ENCODE data around the gene FBXO31.
A peak's percentile ranks its signal among the peaks of the same experiment; 100 is the strongest.

FBXO31 gene

GRCh38 chr16:87420026-87421002 is 36.7 kb upstream of the FBXO31 start:
- DNase-seq, result no peak
- H3K4me3 ChIP-seq (ENCODE audit: low read length), result no peak overlapping the region
- no peaks in the 10 kb centered on the region for H3K36me3 ChIP-seq (replicated peaks; ENCODE audit: insufficient read depth, low read length)
- no peaks in the 10 kb centered on the region for H3K9me2 ChIP-seq (replicated peaks; ENCODE audit: insufficient read depth, low read length)
- H3K9ac ChIP-seq (ENCODE audit: low read length), result no peak overlapping the region
- no peak overlapping the region for H3K4me2 ChIP-seq (ENCODE audit: low read depth, low read length)
- no peaks in the 10 kb centered on the region for H3K79me2 ChIP-seq (ENCODE audit: low read length)
- H3K4me1 ChIP-seq (ENCODE audit: low read length), result no peaks in the 10 kb centered on the region
- H4K20me1 ChIP-seq (ENCODE audit: insufficient read depth, low read length), result no peaks in the 10 kb centered on the region
- H3K27ac ChIP-seq (ENCODE audit: low read length), result no peak overlapping the region
- TF ChIP-seq CTCF (IDR thresholded peaks at IDR 0.05; ENCODE audit: low read length) (peak; percentile 27), EZH2 (optimal IDR thresholded peaks at IDR 0.05; ENCODE audit: low read depth, low read length) (no peak), EZH2phosphoT487 (IDR thresholded peaks at IDR 0.05; ENCODE audit: low read length) (no peak)
- H3F3A ChIP-seq (ENCODE audit: insufficient read depth, low read length), result no peaks in the 10 kb centered on the region
- no peaks in the 10 kb centered on the region for H3K9me3 ChIP-seq (replicated peaks; ENCODE audit: insufficient read depth, low read length)
- H2AFZ ChIP-seq (ENCODE audit: low read length), result no peak overlapping the region
- H3K27me3 ChIP-seq (replicated peaks; ENCODE audit: insufficient read depth, low read length), result no peaks in the 10 kb centered on the region

DNA sequence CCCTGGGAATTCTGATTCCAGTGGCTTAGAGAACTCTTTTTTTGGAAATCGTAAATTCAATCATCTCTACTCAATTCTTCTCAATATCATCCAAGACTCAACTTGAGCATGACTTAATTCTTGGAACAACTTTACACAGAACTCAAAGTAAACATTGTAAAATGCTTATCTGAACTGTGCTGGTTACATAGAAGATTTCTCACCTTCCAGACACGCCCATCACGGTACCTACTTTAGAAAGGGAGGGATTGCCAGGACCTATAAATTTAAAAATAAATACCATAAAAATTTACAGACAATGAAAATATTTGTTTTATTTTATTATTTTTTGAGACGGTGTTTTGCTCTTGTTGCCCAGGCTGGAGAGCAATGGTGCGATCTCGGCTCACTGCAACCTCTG is 35.1 kb upstream of the FBXO31 start:
- no peak overlapping the region for H3K4me2 ChIP-seq (ENCODE audit: low read depth, low read length)
- H3K27me3 ChIP-seq (replicated peaks; ENCODE audit: insufficient read depth, low read length), result no peaks in the 10 kb centered on the region
- H3K9me3 ChIP-seq (replicated peaks; ENCODE audit: insufficient read depth, low read length), result no peaks in the 10 kb centered on the region
- no peak for DNase-seq
- no peak overlapping the region for H2AFZ ChIP-seq (ENCODE audit: low read length)
- H3K4me3 ChIP-seq (ENCODE audit: low read length), result no peak overlapping the region
- no peaks in the 10 kb centered on the region for H3K79me2 ChIP-seq (ENCODE audit: low read length)
- no peak for TF ChIP-seq CTCF (IDR thresholded peaks at IDR 0.05; ENCODE audit: low read length)
- no peak for TF ChIP-seq EZH2phosphoT487 (IDR thresholded peaks at IDR 0.05; ENCODE audit: low read length)
- TF ChIP-seq EZH2 (optimal IDR thresholded peaks at IDR 0.05; ENCODE audit: low read depth, low read length), result no peak
- no peaks in the 10 kb centered on the region for H3F3A ChIP-seq (ENCODE audit: insufficient read depth, low read length)
- no peaks in the 10 kb centered on the region for H3K4me1 ChIP-seq (ENCODE audit: low read length)
- no peaks in the 10 kb centered on the region for H3K36me3 ChIP-seq (replicated peaks; ENCODE audit: insufficient read depth, low read length)
- no peaks in the 10 kb centered on the region for H4K20me1 ChIP-seq (ENCODE audit: insufficient read depth, low read length)
- no peak overlapping the region for H3K9ac ChIP-seq (ENCODE audit: low read length)
- H3K9me2 ChIP-seq (replicated peaks; ENCODE audit: insufficient read depth, low read length), result no peaks in the 10 kb centered on the region
- H3K27ac ChIP-seq (ENCODE audit: low read length), result no peak overlapping the region

DNA sequence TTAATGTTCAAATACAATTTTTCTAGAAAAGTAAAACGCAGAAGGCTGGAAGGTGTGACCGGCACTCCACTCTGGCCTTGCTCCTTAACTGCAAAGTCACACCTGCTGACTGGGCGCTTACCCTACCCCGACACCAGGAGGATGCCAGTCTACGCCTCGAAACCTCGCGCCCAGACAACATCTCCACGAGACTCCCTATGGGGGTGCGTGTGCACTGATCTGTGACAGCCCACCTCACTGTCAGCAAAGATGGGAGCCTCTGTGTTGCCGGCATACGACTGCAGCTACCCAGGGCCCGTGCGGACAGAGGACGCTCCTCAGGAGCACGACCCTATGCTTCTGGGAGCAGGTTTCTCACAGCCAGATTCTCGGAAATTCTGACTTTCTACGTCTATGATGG is 34.6 kb upstream of the FBXO31 start:
- H3K9ac ChIP-seq (ENCODE audit: low read length), result no peak overlapping the region
- no peaks in the 10 kb centered on the region for H3K4me1 ChIP-seq (ENCODE audit: low read length)
- H3K4me3 ChIP-seq (ENCODE audit: low read length), result no peak overlapping the region
- H3K36me3 ChIP-seq (replicated peaks; ENCODE audit: insufficient read depth, low read length), result no peaks in the 10 kb centered on the region
- no peaks in the 10 kb centered on the region for H3F3A ChIP-seq (ENCODE audit: insufficient read depth, low read length)
- DNase-seq, result no peak
- no peaks in the 10 kb centered on the region for H3K9me2 ChIP-seq (replicated peaks; ENCODE audit: insufficient read depth, low read length)
- H3K27ac ChIP-seq (ENCODE audit: low read length), result no peak overlapping the region
- no peaks in the 10 kb centered on the region for H3K27me3 ChIP-seq (replicated peaks; ENCODE audit: insufficient read depth, low read length)
- no peak overlapping the region for H3K4me2 ChIP-seq (ENCODE audit: low read depth, low read length)
- no peak for TF ChIP-seq CTCF (IDR thresholded peaks at IDR 0.05; ENCODE audit: low read length)
- TF ChIP-seq EZH2phosphoT487 (IDR thresholded peaks at IDR 0.05; ENCODE audit: low read length), result no peak
- no peak for TF ChIP-seq EZH2 (optimal IDR thresholded peaks at IDR 0.05; ENCODE audit: low read depth, low read length)
- no peaks in the 10 kb centered on the region for H3K79me2 ChIP-seq (ENCODE audit: low read length)
- no peak overlapping the region for H2AFZ ChIP-seq (ENCODE audit: low read length)
- no peaks in the 10 kb centered on the region for H4K20me1 ChIP-seq (ENCODE audit: insufficient read depth, low read length)
- H3K9me3 ChIP-seq (replicated peaks; ENCODE audit: insufficient read depth, low read length), result no peaks in the 10 kb centered on the region

Measured in MM.1S (cell line).